Measurements from ENCODE around the gene FAM221B. TPM values are rescaled to one million over a fixed set of nuclear protein-coding genes. Genes with fewer than 3 reads are reported as not detected.

Gene FAM221B
- total RNA-seq, 4 donors from 2014 or later, result not detected

DNA sequence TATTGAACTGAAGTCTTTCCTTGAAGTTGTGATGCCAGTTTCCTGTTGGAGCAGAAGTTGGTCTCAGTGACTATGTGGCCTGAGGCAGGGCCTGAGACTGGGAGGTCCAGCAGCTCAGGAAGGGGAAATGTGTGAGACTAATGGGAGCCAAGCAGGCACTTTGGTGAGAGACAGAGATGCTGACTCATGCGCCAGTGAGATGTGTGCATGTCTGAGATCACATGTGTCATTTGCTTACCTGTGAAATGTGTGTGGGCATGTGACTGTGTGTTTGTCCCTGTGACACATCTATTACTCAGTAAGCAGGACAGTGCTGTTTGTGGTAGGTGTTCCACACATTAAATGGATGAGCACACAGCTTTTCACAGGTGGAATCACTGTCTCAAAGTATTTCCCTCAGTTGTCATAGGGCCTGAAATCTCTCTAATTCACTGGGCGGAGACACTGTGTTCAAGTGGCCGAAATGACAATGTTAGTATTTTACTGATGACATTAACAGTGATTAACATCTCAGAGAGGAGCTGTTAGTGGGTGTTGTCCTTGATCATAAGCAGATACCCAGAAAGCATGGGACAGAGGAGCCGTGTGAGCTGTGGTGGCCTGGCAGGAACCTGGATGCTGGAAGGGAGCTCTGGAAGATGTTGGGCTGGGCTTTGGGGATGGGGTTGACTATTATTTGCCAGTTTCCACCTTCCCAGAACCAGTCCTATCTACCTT is 29.7 kb downstream of the FAM221B start:
- Histone ChIP-seq H3K9me3 (no peaks in the 10 kb centered on the region), H3K27ac (no peak overlapping the region), H3K4me3 (no peak overlapping the region), H3K36me3 (peaks cover 0 to 16% (median 0%) of the 10 kb centered on the region in 3 donors), H3K4me1 (peaks cover 0 to 13% (median 0%) of the 10 kb centered on the region in 4 donors), H3K27me3 (no peaks in the 10 kb centered on the region)
- no peak for TF ChIP-seq POLR2A (IDR thresholded peaks at IDR 0.05)
- no peak for TF ChIP-seq CTCF (IDR thresholded peaks at IDR 0.05)
- DNase-seq, result no peak

DNA sequence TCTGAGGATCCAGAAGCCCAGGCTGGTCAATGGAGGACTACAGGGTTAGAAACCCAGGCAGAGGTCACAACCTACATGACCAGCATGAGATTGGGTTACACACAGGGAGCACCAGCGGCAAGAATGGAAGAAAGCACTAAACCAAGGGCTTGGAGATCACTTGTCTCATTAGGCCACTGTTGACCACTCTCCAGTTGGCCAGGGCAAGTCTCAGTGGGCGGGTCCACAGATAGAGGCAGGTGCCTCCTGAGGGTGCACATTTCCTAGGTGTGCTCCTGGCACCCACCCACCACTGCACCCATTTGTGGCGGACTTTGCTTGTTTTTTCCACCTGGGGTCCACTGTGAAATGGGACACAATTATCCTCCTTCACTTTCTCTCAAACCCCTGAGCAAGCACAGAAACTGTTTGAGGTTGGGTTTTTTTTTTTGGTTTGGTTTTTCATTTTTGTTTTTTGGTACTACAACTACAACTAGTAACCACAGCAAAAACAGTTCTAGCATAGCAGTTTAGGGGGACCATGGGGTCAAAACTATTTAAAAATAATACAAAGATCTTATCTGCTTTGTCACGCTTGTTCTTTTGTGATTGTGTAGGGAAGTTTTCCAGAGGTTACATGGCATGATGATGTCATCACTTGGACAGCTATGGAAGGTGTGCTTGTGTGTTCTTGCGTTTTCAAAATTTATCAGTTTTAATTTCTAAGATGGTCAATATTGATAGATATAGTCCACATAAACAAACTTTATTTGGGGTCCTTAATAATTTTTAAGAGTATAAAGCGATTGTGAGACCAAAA is 31.0 kb downstream of the FAM221B start:
- Histone ChIP-seq H3K9me3 (no peaks in the 10 kb centered on the region), H3K4me3 (no peak overlapping the region), H3K36me3 (peaks cover 0 to 11% (median 0%) of the 10 kb centered on the region in 3 donors), H3K27ac (no peak overlapping the region), H3K4me1 (peaks cover 0 to 19% (median 0%) of the 10 kb centered on the region in 4 donors), H3K27me3 (no peaks in the 10 kb centered on the region)
- TF ChIP-seq POLR2A (IDR thresholded peaks at IDR 0.05), result no peak
- TF ChIP-seq CTCF (IDR thresholded peaks at IDR 0.05), result no peak
- DNase-seq, result no peak

GRCh38 chr9:35795695-35796094 is 32.8 kb downstream of the FAM221B start:
- Histone ChIP-seq H3K4me3 (no peak overlapping the region), H3K9me3 (no peaks in the 10 kb centered on the region), H3K4me1 (peaks cover 0 to 27% (median 0%) of the 10 kb centered on the region in 4 donors), H3K27me3 (no peaks in the 10 kb centered on the region), H3K36me3 (peaks cover 0 to 11% (median 0%) of the 10 kb centered on the region in 3 donors), H3K27ac (no peak overlapping the region)
- DNase-seq, result no peak
- TF ChIP-seq POLR2A (IDR thresholded peaks at IDR 0.05), result no peak
- TF ChIP-seq CTCF (IDR thresholded peaks at IDR 0.05), result no peak

DNA sequence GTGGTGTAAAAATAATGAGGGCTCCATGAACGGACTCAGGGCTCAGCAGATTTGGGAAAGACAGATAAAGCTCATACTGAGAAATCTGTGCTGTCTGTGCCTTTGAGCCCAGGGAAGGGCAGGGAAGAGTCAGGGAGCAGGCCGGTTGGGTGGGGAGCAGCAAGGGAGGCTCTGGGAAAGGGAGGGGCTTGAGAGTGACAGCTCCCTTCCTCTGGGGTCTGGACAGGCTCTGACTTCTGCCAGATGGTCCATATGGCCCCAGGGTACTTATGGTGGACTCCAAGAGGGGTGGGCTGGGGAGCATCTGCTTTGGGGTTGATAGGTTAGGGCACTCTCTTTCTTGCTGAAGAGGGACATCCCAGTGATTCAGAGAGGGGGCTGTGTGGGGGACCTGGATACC is 35.1 kb downstream of the FAM221B start:
- TF ChIP-seq POLR2A (IDR thresholded peaks at IDR 0.05) (no peak), CTCF (IDR thresholded peaks at IDR 0.05) (no peak)
- Histone ChIP-seq H3K27ac (no peak overlapping the region), H3K9me3 (no peaks in the 10 kb centered on the region), H3K27me3 (no peaks in the 10 kb centered on the region), H3K4me1 (peaks cover 0 to 27% (median 0%) of the 10 kb centered on the region in 4 donors), H3K4me3 (no peak overlapping the region), H3K36me3 (no peaks in the 10 kb centered on the region)
- no peak for DNase-seq

DNA sequence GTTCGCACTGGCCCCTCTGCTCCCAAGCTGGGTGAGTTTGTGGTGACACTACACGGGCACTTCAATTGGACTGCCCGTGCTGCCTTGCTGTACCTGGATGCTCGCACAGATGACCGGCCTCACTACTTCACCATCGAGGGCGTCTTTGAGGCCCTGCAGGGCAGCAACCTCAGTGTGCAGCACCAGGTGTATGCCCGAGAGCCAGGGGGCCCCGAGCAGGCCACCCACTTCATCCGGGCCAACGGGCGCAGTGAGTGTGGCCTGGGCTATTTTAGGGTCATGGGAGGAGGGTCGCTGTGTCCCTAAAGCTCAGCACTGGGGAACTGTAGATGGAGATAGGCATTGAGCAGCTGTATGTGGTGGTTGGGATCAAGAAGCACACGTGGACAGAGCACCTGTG is 35.7 kb downstream of the FAM221B start:
- peaks cover 0 to 27% (median 0%) of the 10 kb centered on the region in 4 donors for H3K4me1 ChIP-seq
- no peak for DNase-seq
- no peak for TF ChIP-seq CTCF (IDR thresholded peaks at IDR 0.05)
- no peak for TF ChIP-seq POLR2A (IDR thresholded peaks at IDR 0.05)
- H3K9me3 ChIP-seq, result no peaks in the 10 kb centered on the region
- H3K36me3 ChIP-seq, result no peaks in the 10 kb centered on the region
- no peaks in the 10 kb centered on the region for H3K27me3 ChIP-seq
- H3K27ac ChIP-seq, result no peak overlapping the region
- H3K4me3 ChIP-seq, result no peak overlapping the region

Data from Peyer's patch (tissue), 4 donors.